IPS DF 4.7 (cell line): ENCODE results near the gene AFF3.

Experiments
- DNase-seq: peaks from one replicate; pipeline ENCODE4 v3.0.0-alpha.2; 2013; ENCODE audit warnings: low spot score; ENCODE audit errors: extremely low read depth

AFF3 gene

GRCh38 chr2:99898336-99899048 lies 243.9 kb downstream of the AFF3 start:
- no peak for DNase-seq

- no peak for DNase-seq
Observed at GRCh38 chr2:99891428-99891780, 251.0 kb downstream of the AFF3 start.

- DNase-seq = no peak
Observed at GRCh38 chr2:99890568-99891427, 251.6 kb downstream of the AFF3 start.

DNA sequence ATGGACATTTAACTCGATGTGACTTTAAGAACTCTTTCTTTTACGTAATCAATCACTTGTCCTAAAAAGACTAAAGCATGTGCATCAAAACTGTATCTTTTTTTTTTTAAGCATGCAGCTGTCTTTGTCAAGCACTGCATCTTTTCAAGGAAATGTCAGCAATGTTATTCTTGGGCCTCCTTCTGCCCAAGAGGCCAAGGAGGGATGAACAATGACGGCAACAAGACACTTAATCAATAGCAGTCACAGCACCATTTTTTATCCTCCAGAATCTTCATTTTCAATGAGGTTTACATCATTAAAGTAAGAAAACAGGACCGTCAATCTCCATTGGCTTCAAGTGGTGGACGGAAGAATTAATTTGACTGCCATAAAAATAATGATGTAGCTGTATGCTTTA lies 253.8 kb downstream of the AFF3 start:
- DNase-seq = no peak

DNA sequence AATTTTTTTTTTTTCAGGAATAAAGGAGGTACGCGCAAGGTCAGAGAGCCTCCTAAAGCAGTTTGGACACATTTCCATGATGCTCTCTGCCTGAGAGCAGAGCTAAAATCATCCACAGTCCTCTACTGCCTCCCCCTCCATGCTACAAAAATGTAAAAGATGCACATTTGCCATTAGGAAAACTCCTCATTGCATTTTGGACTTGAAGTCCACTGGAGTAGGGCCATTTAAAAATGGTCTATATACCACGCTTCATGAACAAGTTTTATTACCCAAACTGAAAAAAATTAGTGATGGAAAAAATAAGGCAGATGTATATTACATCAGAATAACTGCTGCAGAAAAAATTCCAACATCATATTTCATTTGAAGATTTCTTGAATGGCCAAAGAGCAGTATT lies 256.0 kb downstream of the AFF3 start:
- DNase-seq = no peak

GRCh38 chr2:99883358-99883757 lies 259.0 kb downstream of the AFF3 start:
- DNase-seq = no peak

DNA sequence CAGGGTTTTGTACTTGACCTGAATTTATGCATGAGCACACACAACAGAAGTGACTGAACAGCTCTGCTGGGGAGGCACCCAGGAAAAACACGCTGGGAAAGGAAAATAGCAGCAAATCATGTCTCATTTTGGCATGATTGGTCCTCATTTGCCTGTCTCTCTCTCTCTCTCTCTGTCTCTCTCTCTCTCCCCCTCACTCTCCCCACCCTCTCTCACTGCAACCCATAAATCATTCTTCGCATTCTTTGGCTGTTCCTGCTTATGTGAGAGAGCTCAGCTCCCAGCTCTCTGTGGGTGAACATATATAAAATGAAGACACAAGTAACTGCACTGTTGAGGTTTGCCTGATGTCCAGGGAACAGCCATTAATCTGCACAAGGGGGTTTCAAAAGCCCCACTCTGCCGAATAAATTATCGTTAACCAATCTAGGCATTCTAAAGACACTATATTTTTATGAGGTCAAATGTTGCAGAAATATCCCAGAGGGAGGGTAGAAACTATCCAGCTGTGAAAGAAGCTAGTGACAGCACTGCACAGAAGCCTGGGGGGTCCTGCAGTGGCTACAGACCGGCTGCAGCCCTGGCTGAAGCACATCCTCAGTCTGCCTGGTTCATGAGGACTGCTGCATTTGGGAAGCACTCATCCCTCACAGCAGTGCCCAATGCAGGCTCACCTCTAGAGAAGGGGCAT lies 260.3 kb downstream of the AFF3 start:
- DNase-seq = no peak

GRCh38 chr2:99880964-99881294 lies 261.5 kb downstream of the AFF3 start:
- no peak for DNase-seq

DNA sequence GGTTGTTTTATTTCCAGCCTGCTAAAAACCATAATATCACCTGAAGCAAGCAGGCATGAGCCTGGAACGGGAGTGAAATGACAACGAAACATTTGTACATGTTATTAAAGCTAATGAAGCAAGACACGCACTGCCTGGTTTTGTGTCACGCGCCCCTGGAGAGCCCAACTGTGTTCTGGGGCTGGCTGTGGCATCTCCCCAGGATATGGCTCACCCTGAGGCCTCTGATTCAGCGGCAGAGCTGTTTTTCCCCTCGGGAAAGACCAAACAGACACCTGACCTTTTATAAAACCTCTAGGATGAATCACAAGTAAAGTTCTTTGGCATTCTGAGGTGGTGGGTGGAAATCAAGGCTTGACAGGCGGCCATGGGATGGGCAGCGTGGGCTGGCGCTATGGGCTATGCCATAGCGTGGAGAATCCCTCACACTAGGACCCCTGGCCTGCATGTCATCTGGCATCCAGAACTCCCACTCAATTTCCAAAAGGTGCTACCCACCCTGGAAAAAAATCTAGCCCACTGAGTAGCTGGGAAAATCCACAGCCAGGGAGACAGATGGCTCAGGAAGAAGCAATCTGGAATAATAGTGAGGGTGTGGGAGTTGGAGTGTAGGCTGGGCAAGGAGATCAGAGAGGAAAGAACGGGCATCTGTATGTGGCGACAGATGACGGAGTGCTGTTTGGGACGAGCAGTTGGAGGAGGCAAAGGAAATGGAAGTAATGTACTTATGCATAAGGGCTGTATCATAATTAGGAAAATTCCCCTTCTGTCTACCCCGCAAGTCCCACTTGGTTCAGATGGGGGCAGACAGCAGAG lies 262.0 kb downstream of the AFF3 start:
- DNase-seq = no peak

DNA sequence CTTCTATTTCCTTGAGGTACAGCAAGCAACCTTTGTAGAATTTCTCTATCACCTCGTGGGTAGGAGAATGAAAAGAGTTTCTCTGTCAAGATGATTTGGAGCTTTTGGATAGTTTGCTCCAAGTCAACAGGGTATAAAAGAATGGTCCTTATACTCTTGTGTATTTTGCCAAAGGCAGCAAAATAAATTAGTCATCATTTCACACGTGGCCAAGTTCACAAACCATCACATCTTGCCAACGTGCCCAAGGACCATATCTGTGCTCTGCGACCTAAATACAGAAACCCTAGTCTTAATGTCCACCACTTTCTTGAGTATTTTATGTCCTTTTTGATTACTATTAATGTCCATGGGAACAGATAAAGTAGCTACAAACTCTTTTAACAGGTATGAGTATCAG lies 262.9 kb downstream of the AFF3 start:
- no peak for DNase-seq

DNA sequence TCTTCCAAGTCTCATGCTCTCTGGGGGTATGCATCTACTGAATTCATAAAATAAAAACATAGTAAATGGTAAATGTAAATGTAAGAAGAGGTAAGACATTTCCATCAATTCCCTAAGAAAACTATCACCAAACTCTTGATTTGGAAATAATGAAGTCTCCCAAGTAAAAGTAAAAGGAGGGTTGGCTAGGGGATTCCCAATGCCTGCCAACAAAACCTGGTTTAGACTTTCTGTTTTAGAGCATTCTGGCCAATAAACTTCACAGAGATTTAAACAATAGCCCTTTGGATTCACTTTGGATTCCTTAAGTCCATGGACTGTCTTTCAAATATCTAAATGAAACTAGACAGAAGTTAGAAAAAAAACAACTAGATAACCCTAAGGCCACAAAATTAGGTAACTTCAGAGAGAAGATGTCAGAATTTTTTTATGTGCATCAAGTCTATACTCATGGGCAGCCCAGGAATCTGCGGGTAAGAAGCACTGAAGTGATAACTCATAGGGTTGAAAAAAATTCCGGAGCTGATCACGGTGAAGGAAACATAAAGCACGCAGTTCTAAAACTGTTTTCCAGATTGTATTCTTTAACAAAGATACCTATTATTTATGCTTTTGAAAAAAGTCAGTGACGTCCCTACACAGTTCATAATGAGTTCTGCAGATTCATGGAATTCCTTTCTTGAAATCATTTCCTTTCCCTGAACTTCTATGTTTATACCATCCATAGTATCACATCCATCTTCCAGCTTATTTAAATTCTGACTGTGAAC lies 263.6 kb downstream of the AFF3 start:
- DNase-seq = no peak

DNA sequence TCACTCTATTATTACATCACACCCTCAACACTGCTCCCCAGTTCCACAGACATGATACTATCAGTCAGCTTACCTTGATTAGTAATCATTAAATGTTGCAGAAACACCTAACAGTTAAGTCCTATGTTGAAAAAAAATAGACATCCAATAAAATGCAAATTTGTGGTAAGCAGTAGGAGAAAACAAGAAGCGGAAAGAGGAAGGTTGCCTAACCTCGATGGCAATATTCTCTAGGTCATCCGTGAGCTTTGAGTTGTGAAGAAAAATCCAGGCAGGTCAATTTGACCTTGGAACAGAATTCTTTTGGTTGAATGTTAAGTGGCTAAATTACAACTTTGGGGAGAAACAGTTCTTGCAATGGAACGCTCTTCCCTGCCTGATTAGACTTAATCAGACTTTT lies 264.4 kb downstream of the AFF3 start:
- no peak for DNase-seq

- DNase-seq = no peak
Observed at GRCh38 chr2:99876956-99877355, 265.4 kb downstream of the AFF3 start.

DNA sequence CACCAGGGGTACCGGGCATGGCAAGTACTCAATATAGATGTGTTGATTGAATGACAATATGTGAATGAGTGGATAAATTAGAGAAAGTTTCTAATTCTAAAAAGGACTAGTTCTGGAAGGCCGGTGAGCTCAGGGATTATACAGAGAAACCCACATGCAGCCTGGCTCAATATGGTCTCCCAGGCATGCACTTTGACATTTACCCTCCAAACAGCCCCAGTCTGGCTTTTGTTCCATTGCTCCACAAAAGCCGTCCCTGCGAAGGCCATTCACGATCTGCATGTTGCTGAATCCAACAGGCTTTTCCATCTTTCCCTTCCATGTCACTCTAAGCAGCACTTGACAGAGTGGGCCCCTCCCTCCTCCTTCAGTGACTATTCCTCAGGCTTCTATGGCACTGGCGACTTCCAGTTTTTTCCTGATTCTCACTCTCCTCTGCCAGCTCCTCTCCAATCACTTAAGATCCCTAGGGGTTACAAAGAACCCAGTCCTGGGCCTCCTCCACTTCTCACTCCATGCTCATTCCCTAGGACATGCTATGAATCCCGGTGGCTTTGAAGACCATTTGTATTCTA lies 266.7 kb downstream of the AFF3 start:
- no peak for DNase-seq

- no peak for DNase-seq
Observed at GRCh38 chr2:99868260-99868659, 274.1 kb downstream of the AFF3 start.

DNA sequence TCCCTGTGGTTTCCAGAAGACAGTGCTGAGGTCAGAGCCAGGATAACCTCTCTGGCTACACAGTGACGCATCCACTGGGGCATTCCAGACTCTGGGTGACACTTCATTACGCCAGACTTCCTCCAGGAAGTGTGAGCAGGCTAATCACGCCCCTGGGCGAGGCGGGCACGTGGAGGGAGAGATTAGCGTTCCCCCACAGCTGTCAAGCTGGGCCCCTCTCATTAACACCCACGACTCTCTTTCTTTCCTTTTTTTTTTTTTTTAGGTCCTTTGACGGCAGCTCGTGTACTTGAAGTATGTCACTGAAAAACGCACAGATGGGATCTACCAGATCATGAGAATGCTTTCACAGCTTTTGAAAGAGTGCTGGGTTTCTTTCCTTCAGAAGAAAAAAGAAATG lies 274.6 kb downstream of the AFF3 start:
- DNase-seq = no peak

- DNase-seq = no peak
Observed at GRCh38 chr2:99865818-99866676, 276.3 kb downstream of the AFF3 start.

GRCh38 chr2:99864561-99865553 lies 277.5 kb downstream of the AFF3 start:
- DNase-seq = no peak
